Calu3 (cell line): ENCODE results near the gene NAA80. TPM values are rescaled to one million over a fixed set of nuclear protein-coding genes. Genes with fewer than 3 reads are reported as not detected.

Experiments used
- BruUV-seq: library from RNA; stranded (reverse); fragments of 400-500 nt; replicated peaks from 2 replicates; lab custom pipeline; 2021; lab: Mats Ljungman, UMichigan
- CTCF ChIA-PET: fragments of 300-600 bp; sonication (Branson Sonifier 250); formaldehyde crosslinking; loops from one replicate; lab custom pipeline; 2022; ENCODE audit warnings: antibody characterized with exemption; lab: Charles Lee
- DNase-seq: peaks from one replicate; pipeline ENCODE4 v3.0.0; 2022
- H3K27ac Mint-ChIP-seq: one replicate; pipeline ENCODE4 v1.8.0; 2022; ENCODE audit warnings: mixed read lengths; ENCODE audit not compliant: unreplicated experiment
- H3K27me3 Mint-ChIP-seq: one replicate; pipeline ENCODE4 v1.8.0; 2022; ENCODE audit warnings: mixed read lengths; ENCODE audit not compliant: unreplicated experiment
- H3K36me3 Mint-ChIP-seq: one replicate; pipeline ENCODE4 v1.8.0; 2022; ENCODE audit warnings: mild to moderate bottlenecking, moderate library complexity, mixed read lengths; ENCODE audit not compliant: insufficient read depth, unreplicated experiment
- H3K4me1 Mint-ChIP-seq: one replicate; pipeline ENCODE4 v1.8.0; 2022; ENCODE audit warnings: mild to moderate bottlenecking, low read depth, mixed read lengths; ENCODE audit not compliant: unreplicated experiment
- H3K4me3 Mint-ChIP-seq: one replicate; pipeline ENCODE4 v1.8.0; 2022; ENCODE audit warnings: mild to moderate bottlenecking, low read depth, moderate library complexity, mixed read lengths; ENCODE audit not compliant: unreplicated experiment
- H3K9me3 Mint-ChIP-seq: one replicate; pipeline ENCODE4 v1.8.0; 2022; ENCODE audit warnings: low read depth, mixed read lengths; ENCODE audit not compliant: unreplicated experiment
- CTCF ChIP-seq: fragments of 200-600 bp; IDR thresholded peaks from one replicate; pipeline ENCODE4 v1.8.0; 2022; ENCODE audit warnings: antibody characterized with exemption; ENCODE audit not compliant: unreplicated experiment
- intact Hi-C: fragments of 100-400 bp; cut with micrococcal nuclease; formaldehyde crosslinking; loops from one replicate; pipeline ENCODE4 v1.10.0; 2022; ENCODE audit not compliant: unreplicated experiment
- total RNA-seq: library from RNA; stranded (reverse); gene quantifications from 2 replicates; pipeline ENCODE4 v1.2.3, GENCODE V29; 2022

Gene NAA80
- total RNA-seq, 1 experiment from 2014 or later = 15.0 TPM

GRCh38 chr3:50271314-50271936, 27.8 kb downstream of the NAA80 start:
- Mint-ChIP-seq H3K4me1 (peaks cover 49% of the 10 kb centered on the region), H3K9me3 (no peaks in the 10 kb centered on the region), H3K27me3 (no peaks in the 10 kb centered on the region), H3K27ac (peak overlapping the region; percentile 6), H3K4me3 (peak overlapping the region; percentile 63), H3K36me3 (peaks cover 46% of the 10 kb centered on the region)
- intact Hi-C loops = loop anchor here (10.0 kb wide), 1 partner anchor 53 kb away; the partner anchor contains the start of genes HYAL2 and TUSC2
- DNase-seq = no peak
- CTCF ChIA-PET = interaction anchor here (1.0 to 1.8 kb wide), 3 partner anchors 11 to 45 kb away, joined by 3 to 8 read pairs (median 4); no protein-coding TSS in a partner anchor
- BruUV-seq = no TSS peak
- TF ChIP-seq CTCF = no peak

- peaks cover 54% of the 10 kb centered on the region for H3K4me1 Mint-ChIP-seq
- H3K27me3 Mint-ChIP-seq = no peaks in the 10 kb centered on the region
- H3K9me3 Mint-ChIP-seq = no peaks in the 10 kb centered on the region
- no peak for DNase-seq
- peak overlapping the region; percentile 63 for H3K4me3 Mint-ChIP-seq
- H3K27ac Mint-ChIP-seq = peak overlapping the region; percentile 90
- H3K36me3 Mint-ChIP-seq = peaks cover 44% of the 10 kb centered on the region
- no TSS peak for BruUV-seq
- CTCF ChIA-PET = interaction anchor here (1.1 to 2.2 kb wide), 5 partner anchors 10 to 44 kb away, joined by 4 to 8 read pairs (median 6); partner anchors contain the start of gene GNAI2
- no peak for TF ChIP-seq CTCF
- intact Hi-C loops = loop anchor here (10.0 kb wide), 1 partner anchor 54 kb away; the partner anchor contains the start of genes HYAL2 and TUSC2
Measured at GRCh38 chr3:50270422-50271224, 28.6 kb downstream of the NAA80 start.

- H3K4me3 Mint-ChIP-seq = peak overlapping the region; percentile 63
- CTCF ChIA-PET = interaction anchor here (1.3 to 2.2 kb wide), 7 partner anchors 10 to 78 kb away, joined by 4 to 8 read pairs (median 6); partner anchors contain the start of gene GNAI2
- TF ChIP-seq CTCF = no peak
- H3K9me3 Mint-ChIP-seq = no peaks in the 10 kb centered on the region
- no peaks in the 10 kb centered on the region for H3K27me3 Mint-ChIP-seq
- DNase-seq = peak; percentile 43
- peaks cover 61% of the 10 kb centered on the region for H3K4me1 Mint-ChIP-seq
- intact Hi-C loops = loop anchor here (10.0 kb wide), 1 partner anchor 55 kb away; the partner anchor contains the start of genes HYAL2 and TUSC2
- peaks cover 44% of the 10 kb centered on the region for H3K36me3 Mint-ChIP-seq
- no TSS peak for BruUV-seq
- peak overlapping the region; percentile 90 for H3K27ac Mint-ChIP-seq
Measured at GRCh38 chr3:50269977-50270413, 29.2 kb downstream of the NAA80 start.

- H3K27ac Mint-ChIP-seq = peak overlapping the region; percentile 90
- CTCF ChIA-PET = interaction anchor here (0.9 to 2.2 kb wide), 9 partner anchors 9 to 77 kb away, joined by 3 to 8 read pairs (median 5); partner anchors contain the start of gene GNAI2
Measured at GRCh38 chr3:50269460-50269859, 29.7 kb downstream of the NAA80 start.

More at GRCh38 chr3:50269460-50269859, 29.7 kb downstream of the NAA80 start:
- Mint-ChIP-seq H3K27me3 (no peaks in the 10 kb centered on the region), H3K4me1 (peaks cover 66% of the 10 kb centered on the region), H3K36me3 (peaks cover 40% of the 10 kb centered on the region), H3K4me3 (peak overlapping the region; percentile 63), H3K9me3 (no peaks in the 10 kb centered on the region)
- no peak for TF ChIP-seq CTCF
- DNase-seq = no peak
- intact Hi-C loops = no loop called here
- TSS peak; percentile 63 for BruUV-seq
